ENCODE measurements around the gene RASA1.

Gene RASA1

GRCh38 chr5:87367243-87367642, 99.6 kb downstream of the RASA1 start:
- no peak for TF ChIP-seq POLR2A (IDR thresholded peaks at IDR 0.05; ENCODE audit: extremely low read depth, insufficient read length)
- no peak for TF ChIP-seq CTCF (IDR thresholded peaks at IDR 0.05; ENCODE audit: low read depth, low read length)
- TF ChIP-seq, protein P1, sequence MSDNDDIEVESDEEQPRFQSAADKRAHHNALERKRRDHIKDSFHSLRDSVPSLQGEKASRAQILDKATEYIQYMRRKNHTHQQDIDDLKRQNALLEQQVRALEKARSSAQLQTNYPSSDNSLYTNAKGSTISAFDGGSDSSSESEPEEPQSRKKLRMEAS (IDR thresholded peaks at IDR 0.05; ENCODE audit: low read depth, low read length) = no peak
- no peak for TF ChIP-seq MYC (IDR thresholded peaks at IDR 0.05; ENCODE audit: low read depth, low read length)
- H3K4me3 ChIP-seq (ENCODE audit: low read depth, low read length) = no peak overlapping the region
- DNase-seq (ENCODE audit: low read depth) = no peak

DNA sequence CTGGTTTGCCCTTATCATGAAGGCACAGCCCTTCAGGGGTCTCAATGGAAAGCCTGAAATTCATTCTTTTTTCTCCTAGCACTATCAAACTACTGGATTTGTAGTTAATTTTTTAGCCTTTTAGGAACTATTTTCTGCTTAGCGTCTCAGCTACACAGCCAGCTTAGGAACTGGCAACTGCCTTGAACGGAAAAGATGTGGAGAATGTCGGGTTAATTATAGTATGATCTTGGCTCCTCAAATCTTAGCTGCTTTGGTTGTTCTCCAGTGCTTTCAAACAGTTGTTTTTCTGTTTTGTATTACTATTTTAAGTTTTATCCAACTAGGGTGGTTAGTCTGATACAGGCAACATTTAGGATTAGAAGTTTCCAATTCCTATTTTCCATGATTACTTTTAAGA, 100.9 kb downstream of the RASA1 start:
- no peak for DNase-seq (ENCODE audit: low read depth)
- H3K4me3 ChIP-seq (ENCODE audit: low read depth, low read length) = no peak overlapping the region
- no peak for TF ChIP-seq CTCF (IDR thresholded peaks at IDR 0.05; ENCODE audit: low read depth, low read length)
- no peak for TF ChIP-seq POLR2A (IDR thresholded peaks at IDR 0.05; ENCODE audit: extremely low read depth, insufficient read length)
- no peak for TF ChIP-seq MYC (IDR thresholded peaks at IDR 0.05; ENCODE audit: low read depth, low read length)
- TF ChIP-seq, protein P1 (IDR thresholded peaks at IDR 0.05; ENCODE audit: low read depth, low read length) = no peak

DNA sequence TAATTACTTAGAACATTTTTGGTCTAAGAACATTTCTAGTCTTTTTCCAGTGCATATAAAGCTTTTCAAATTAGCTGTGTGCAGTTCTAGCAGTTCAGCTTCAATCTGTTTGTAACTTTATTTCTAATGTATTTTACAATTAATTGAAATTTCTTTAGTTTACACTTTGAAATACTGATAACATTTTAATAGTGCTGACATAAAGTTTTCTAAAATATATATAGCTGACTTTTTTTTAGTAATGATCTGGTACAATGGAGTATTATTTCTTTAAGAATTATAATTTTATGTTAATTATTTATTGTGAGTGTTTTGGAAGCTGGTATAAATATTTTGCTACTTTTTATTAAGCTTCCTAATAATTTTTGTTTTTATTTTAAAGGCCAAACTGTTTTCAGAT, 101.7 kb downstream of the RASA1 start:
- TF ChIP-seq CTCF (IDR thresholded peaks at IDR 0.05; ENCODE audit: low read depth, low read length) (no peak), MYC (IDR thresholded peaks at IDR 0.05; ENCODE audit: low read depth, low read length) (no peak), POLR2A (IDR thresholded peaks at IDR 0.05; ENCODE audit: extremely low read depth, insufficient read length) (no peak)
- TF ChIP-seq, protein P1 (IDR thresholded peaks at IDR 0.05; ENCODE audit: low read depth, low read length) = no peak
- H3K4me3 ChIP-seq (ENCODE audit: low read depth, low read length) = no peak overlapping the region
- no peak for DNase-seq (ENCODE audit: low read depth)

GRCh38 chr5:87372705-87373104, 105.0 kb downstream of the RASA1 start:
- no peak for TF ChIP-seq MYC (IDR thresholded peaks at IDR 0.05; ENCODE audit: low read depth, low read length)
- TF ChIP-seq CTCF (IDR thresholded peaks at IDR 0.05; ENCODE audit: low read depth, low read length) = no peak
- TF ChIP-seq, protein P1 (IDR thresholded peaks at IDR 0.05; ENCODE audit: low read depth, low read length) = no peak
- no peak for TF ChIP-seq POLR2A (IDR thresholded peaks at IDR 0.05; ENCODE audit: extremely low read depth, insufficient read length)
- no peak overlapping the region for H3K4me3 ChIP-seq (ENCODE audit: low read depth, low read length)
- no peak for DNase-seq (ENCODE audit: low read depth)

DNA sequence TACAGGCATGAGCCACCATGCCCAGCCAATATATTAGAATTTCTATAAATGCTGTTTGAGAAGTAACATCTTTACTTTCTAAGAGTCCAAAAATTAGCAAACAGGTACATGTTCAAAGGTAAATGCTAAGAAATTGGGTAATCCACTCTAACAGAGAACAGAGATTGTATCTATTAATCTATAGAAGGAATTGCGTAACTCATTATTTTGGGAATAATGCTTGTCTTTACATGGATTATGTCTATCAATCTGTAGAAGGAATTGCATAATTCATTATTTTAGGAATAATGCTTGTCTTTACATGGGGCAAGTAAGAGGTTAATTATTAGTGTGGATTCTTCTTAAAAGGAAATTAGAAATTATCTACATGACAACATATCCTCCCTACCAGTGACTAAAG, 114.5 kb downstream of the RASA1 start:
- H3K4me3 ChIP-seq (ENCODE audit: low read depth, low read length) = no peak overlapping the region
- no peak for DNase-seq (ENCODE audit: low read depth)
- no peak for TF ChIP-seq POLR2A (IDR thresholded peaks at IDR 0.05; ENCODE audit: extremely low read depth, insufficient read length)
- TF ChIP-seq MYC (IDR thresholded peaks at IDR 0.05; ENCODE audit: low read depth, low read length) = no peak
- TF ChIP-seq CTCF (IDR thresholded peaks at IDR 0.05; ENCODE audit: low read depth, low read length) = no peak
- TF ChIP-seq, protein P1 (IDR thresholded peaks at IDR 0.05; ENCODE audit: low read depth, low read length) = no peak

DNA sequence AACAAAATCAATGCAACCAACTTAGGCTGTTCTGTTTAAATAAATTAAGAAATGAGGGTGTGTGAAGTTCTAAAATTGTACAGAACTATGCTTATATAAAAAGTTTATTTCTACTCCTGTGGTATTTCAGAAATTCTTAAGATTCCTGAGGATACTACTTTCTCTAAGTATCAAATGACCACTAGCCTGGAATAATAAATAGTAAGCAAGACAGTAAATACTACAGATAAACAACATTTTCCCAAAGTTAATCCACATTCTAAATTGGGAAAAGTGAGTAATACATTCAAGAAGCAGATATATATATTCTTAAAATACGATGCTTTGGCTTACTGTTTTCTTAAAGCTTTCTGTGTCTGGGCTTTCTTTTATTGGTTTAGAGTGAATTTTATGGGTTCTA, 115.5 kb downstream of the RASA1 start:
- DNase-seq (ENCODE audit: low read depth) = no peak
- no peak overlapping the region for H3K4me3 ChIP-seq (ENCODE audit: low read depth, low read length)
- TF ChIP-seq MYC (IDR thresholded peaks at IDR 0.05; ENCODE audit: low read depth, low read length) = no peak
- TF ChIP-seq POLR2A (IDR thresholded peaks at IDR 0.05; ENCODE audit: extremely low read depth, insufficient read length) = no peak
- TF ChIP-seq, protein P1 (IDR thresholded peaks at IDR 0.05; ENCODE audit: low read depth, low read length) = no peak
- TF ChIP-seq CTCF (IDR thresholded peaks at IDR 0.05; ENCODE audit: low read depth, low read length) = no peak
